K562 (cell line): ENCODE data around the gene UBE2E2. TPM values are rescaled to one million over a fixed set of nuclear protein-coding genes. Genes with fewer than 3 reads are reported as not detected.
A peak's percentile ranks its signal among the peaks of the same experiment; 100 is the strongest.

Source experiments
- ATAC-seq: fragments of 200-7000 bp; cut with Tn5 transposase; 3 replicates; pipeline ENCODE4 v1.9.1; 2020; ENCODE audit warnings: moderate library complexity
- BruUV-seq: library from RNA; stranded (reverse); fragments of 400-500 nt; replicated peaks from 2 replicates; lab custom pipeline; 2021; lab: Mats Ljungman, UMichigan
- CTCF ChIA-PET: fragments of 300-600 bp; formaldehyde crosslinking; extraction: SDS; loops from one replicate; lab custom pipeline; 2021; ENCODE audit warnings: low intra/inter-chr PET ratio; lab: Yijun Ruan, JAX
- POLR2A ChIA-PET: fragments of 300-600, 350-650 bp; sonication (Branson Sonifier 250); formaldehyde crosslinking; extraction: SDS; loops from one replicate; lab custom pipeline; 2021; ENCODE audit warnings: antibody characterized with exemption, inconsistent platforms; lab: Yijun Ruan, JAX
- DNase-seq, 4 experiments: peaks; one replicate each; pipeline versions ENCODE4 v3.0.0 to v3.0.0-alpha.2; 2011 to 2018; ENCODE audit warnings: low spot score in 3 of 4, mixed read lengths in 3 of 4; ENCODE audit errors: extremely low read depth in 1 of 4
- FAIRE-seq: peaks from 2 replicates; lab custom pipeline; 2011; peaks lifted over from hg19 to GRCh38; lab: Jason Lieb, UNC
- H2AFZ ChIP-seq: 2 replicates; pipeline ENCODE4 v1.6.0; 2011; ENCODE audit warnings: low read depth, low read length, control low read depth, inconsistent platforms
- H3K27ac ChIP-seq: fragments of 200-600 bp; 3 replicates; pipeline ENCODE4 v1.8.0; 2011; ENCODE audit warnings: low read depth, mild to moderate bottlenecking, control low read depth, inconsistent platforms, low read length, moderate library complexity, mixed read lengths; ENCODE audit errors: extremely low read depth
- H3K27me3 ChIP-seq, 2 experiments: fragments of 300-600 bp in 1 of 2; 2 replicates in 1 of 2; 3 replicates in 1 of 2; pipeline versions ENCODE4 v1.6.0 to v1.8.0; 2011; ENCODE audit warnings: inconsistent platforms in 2 of 2, low read length in 2 of 2, mild to moderate bottlenecking in 1 of 2, mixed read lengths in 1 of 2, moderate library complexity in 1 of 2; ENCODE audit not compliant: control insufficient read depth in 2 of 2, insufficient read depth in 2 of 2
- H3K36me3 ChIP-seq: fragments of 300-600 bp; 3 replicates; pipeline ENCODE4 v1.8.0; 2011; ENCODE audit warnings: mild to moderate bottlenecking, low read length, inconsistent platforms; ENCODE audit not compliant: control insufficient read depth, insufficient read depth
- H3K4me1 ChIP-seq, 2 experiments: fragments of 200-600 bp in 1 of 2; replicated peaks in 1 of 2; 2 replicates in 1 of 2; 3 replicates in 1 of 2; pipeline versions ENCODE4 v1.5.1 to v1.8.0; 2011; ENCODE audit warnings: inconsistent platforms in 2 of 2, low read length in 2 of 2, mild to moderate bottlenecking in 1 of 2, mixed read lengths in 1 of 2, moderate library complexity in 1 of 2; ENCODE audit not compliant: control insufficient read depth in 2 of 2, insufficient read depth in 2 of 2
- H3K4me2 ChIP-seq: 2 replicates; pipeline ENCODE4 v1.6.1; 2011; ENCODE audit warnings: low read length, control low read depth, inconsistent platforms, mixed read lengths; ENCODE audit not compliant: insufficient read depth
- H3K4me3 ChIP-seq: fragments of 200-600 bp; sonication (generic), shearing (Covaris generic); 2 replicates; pipeline ENCODE4 v1.5.1; 2016; ENCODE audit warnings: control low read depth, inconsistent platforms
- H3K79me2 ChIP-seq: fragments of 200-600 bp; 3 replicates; pipeline ENCODE4 v1.8.0; 2011; ENCODE audit warnings: low read length, inconsistent platforms; ENCODE audit not compliant: control insufficient read depth, insufficient read depth
- H3K9ac ChIP-seq, 2 experiments: 2 replicates each; pipeline versions ENCODE4 v1.6.0 to v1.6.1; 2011; ENCODE audit warnings: low read depth in 2 of 2, low read length in 2 of 2, control low read depth in 1 of 2, inconsistent platforms in 1 of 2, mild to moderate bottlenecking in 1 of 2, mixed read lengths in 1 of 2; ENCODE audit not compliant: insufficient read depth in 1 of 2
- H3K9me1 ChIP-seq: one replicate; pipeline ENCODE4 v1.6.0; 2011; ENCODE audit warnings: inconsistent platforms, mild to moderate bottlenecking, low read length, moderate library complexity; ENCODE audit not compliant: control insufficient read depth, insufficient read depth
- H3K9me3 ChIP-seq: replicated peaks from 2 replicates; pipeline ENCODE4 v1.5.1; 2011; ENCODE audit warnings: low read depth, low read length, inconsistent platforms; ENCODE audit not compliant: control insufficient read depth, insufficient read depth
- H4K20me1 ChIP-seq: replicated peaks from 2 replicates; pipeline ENCODE4 v1.6.1; 2011; ENCODE audit warnings: low read length, inconsistent platforms, mixed read lengths; ENCODE audit not compliant: control insufficient read depth, insufficient read depth
- CREM ChIP-seq: IDR thresholded peaks from 2 replicates; pipeline ENCODE4 v1.6.1; 2014; ENCODE audit warnings: antibody characterized with exemption, low read depth
- EHMT2 ChIP-seq: fragments of 450-650 bp; IDR thresholded peaks from 2 replicates; pipeline ENCODE4 v1.6.1; 2018; ENCODE audit warnings: antibody characterized with exemption
- EP300 ChIP-seq: IDR thresholded peaks from 2 replicates; pipeline ENCODE4 v1.6.1; 2012; ENCODE audit warnings: low read length, improper control_type of control experiment
- GATA2 ChIP-seq: sonication (generic); formaldehyde crosslinking; IDR thresholded peaks from 2 replicates; pipeline ENCODE4 v1.4.0; 2020; ENCODE audit warnings: mild to moderate bottlenecking, missing genetic modification reagents
- GTF3C2 ChIP-seq: IDR thresholded peaks from 3 replicates; pipeline ENCODE4 v1.6.1; 2011; ENCODE audit warnings: borderline replicate concordance, mild to moderate bottlenecking, moderate library complexity; ENCODE audit not compliant: insufficient read length; ENCODE audit errors: extremely low read depth
- HES1 ChIP-seq: fragments of 450-650 bp; IDR thresholded peaks from 2 replicates; pipeline ENCODE4 v1.6.1; 2016; ENCODE audit warnings: low read depth, mild to moderate bottlenecking, moderate library complexity
- NR1H2 ChIP-seq: sonication (generic); formaldehyde crosslinking; IDR thresholded peaks from 2 replicates; pipeline ENCODE4 v1.4.0; 2020; ENCODE audit warnings: mild to moderate bottlenecking, missing genetic modification reagents
- PURB ChIP-seq: sonication (generic); formaldehyde crosslinking; IDR thresholded peaks from 2 replicates; pipeline ENCODE4 v1.9.0; 2021; ENCODE audit warnings: low read depth, mild to moderate bottlenecking, missing genetic modification reagents
- RUNX1 ChIP-seq: sonication (generic); IDR thresholded peaks from 2 replicates; pipeline ENCODE4 v1.6.1; 2016; ENCODE audit warnings: antibody characterized with exemption, low read depth
- SRSF3 ChIP-seq: fragments of 200-400 bp; formaldehyde crosslinking; IDR thresholded peaks from 2 replicates; pipeline ENCODE4 v1.6.1; 2016; ENCODE audit warnings: mild to moderate bottlenecking, low read length, moderate library complexity; ENCODE audit not compliant: insufficient read depth
- U2AF2 ChIP-seq: fragments of 200-400 bp; formaldehyde crosslinking; optimal IDR thresholded peaks from 2 replicates; pipeline ENCODE3; 2017; ENCODE audit warnings: low read depth, mild to moderate bottlenecking, low read length
- ZNF217 ChIP-seq: sonication (generic); formaldehyde crosslinking; IDR thresholded peaks from 2 replicates; pipeline ENCODE4 v1.8.0; 2022; ENCODE audit warnings: mild to moderate bottlenecking, missing genetic modification reagents
- ZNF785 ChIP-seq: fragments of 250-450 bp; sonication (Bioruptor Pico); IDR thresholded peaks from 2 replicates; pipeline ENCODE4 v1.4.0; 2020; ENCODE audit warnings: mild to moderate bottlenecking
- WGBS: fragments of 100-300 bp; shearing (Covaris generic); methylation state at CpG from one replicate; pipeline ENCODE4 v1.1.6; 2016; ENCODE audit warnings: low coverage, mixed read lengths; ENCODE audit not compliant: insufficient coverage; ENCODE audit errors: missing lambda C conversion rate; 5-methylcytosine and 5-hydroxymethylcytosine counted together
- in situ Hi-C: fragments of 300-500 bp; cut with MboI; formaldehyde crosslinking; loops from 4 replicates; pipeline ENCODE4 v1.15.0; 2018; ENCODE audit warnings: inconsistent platforms, mixed read lengths
- intact Hi-C: fragments of 100-400 bp; cut with micrococcal nuclease; formaldehyde crosslinking; loops from 2 replicates; pipeline ENCODE4 v1.14.2; 2022
- polyA plus RNA-seq, 8 experiments: library from polyadenylated mRNA; depleted of rRNA in 4 of 8; stranded (reverse) in 5 of 8; unstranded in 3 of 8; fragments of >200 nt; fragmentation: Nextera tagmentation in 2 of 8; fragmentation: Illumina TruSeq in 1 of 8; extraction: Ambion mirVana in 2 of 8; extraction: Trizol in 1 of 8; gene quantifications; 2 replicates each; pipeline versions ENCODE4 v1.2.1 to v1.2.3, GENCODE V29; 2011 to 2014; ENCODE audit warnings: inconsistent platforms in 1 of 8, missing spikeins in 1 of 8
- total RNA-seq, 7 experiments: library from RNA; depleted of rRNA in 6 of 7; stranded (reverse); fragments of >200 nt in 6 of 7; fragmentation: Illumina TruSeq in 2 of 7; extraction: Trizol in 2 of 7; gene quantifications; 2 replicates each; pipeline versions ENCODE4 v1.2.1 to v1.2.3, GENCODE V29; 2011 to 2021; ENCODE audit warnings: low replicate concordance in 1 of 7

UBE2E2 gene
- total and polyA plus RNA-seq, 9 of the 15 experiments (the other 6 are each of a cell fraction or from before 2014, with no cell fraction given), result 0.22 to 5.1 (median 1.9) TPM

- WGBS, result 2% methylated on average over 8 of the region's 8 CpGs
- intact Hi-C loops (no loop called here), in situ Hi-C loops (no loop called here)
- Histone ChIP-seq H3K79me2 (no peaks in the 10 kb centered on the region), H3K4me1 (no peaks in the 10 kb centered on the region), H3K9me1 (no peaks in the 10 kb centered on the region), H3K27me3 (peaks cover 6 to 20% of the 10 kb centered on the region in 2 experiments; a peak in 3 of 5 replicates), H3K4me3 (no peak overlapping the region), H3K27ac (no peak overlapping the region), H3K9ac (no peak overlapping the region), H3K36me3 (no peaks in the 10 kb centered on the region), H2AFZ (no peak overlapping the region), H3K4me2 (no peak overlapping the region), H4K20me1 (no peaks in the 10 kb centered on the region), H3K9me3 (no peaks in the 10 kb centered on the region)
- FAIRE-seq (peak; percentile 48), DNase-seq (no peak), ATAC-seq (no peak)
- no peak for TF ChIP-seq EP300
- no peak for TF ChIP-seq U2AF2
- no peak for TF ChIP-seq HES1
- no peak for TF ChIP-seq GATA2 (CRISPR knock-in tag)
- no peak for TF ChIP-seq ZNF217
- TF ChIP-seq SRSF3, result no peak
- TF ChIP-seq PURB (CRISPR knock-in tag), result no peak
- no peak for TF ChIP-seq ZNF785
- TF ChIP-seq RUNX1, result no peak
- no peak for TF ChIP-seq EHMT2
- no peak for TF ChIP-seq GTF3C2
- TF ChIP-seq NR1H2, result no peak
- TF ChIP-seq CREM, result no peak
- BruUV-seq, result no TSS peak
- ChIA-PET CTCF (no interaction called here), POLR2A (no interaction called here)
Measured at GRCh38 chr3:23607184-23607847, 404.2 kb downstream of the UBE2E2 start.
